WTC11 (cell line): ENCODE measurements around the gene RABEPK. TPM values are rescaled to one million over a fixed set of nuclear protein-coding genes. Genes with fewer than 3 reads are reported as not detected.
"Not testable (repeated sequence)": the region's sequence is repeated elsewhere in the genome, so short reads cannot be mapped to it uniquely, and the experiment has no call there.

Experiments
- ATAC-seq: fragments of 200-7000 bp; cut with Tn5 transposase; 2 replicates; pipeline ENCODE4 v1.10.0; 2021; ENCODE audit warnings: mild to moderate bottlenecking, moderate library complexity
- CTCF ChIA-PET: fragments of 300-600 bp; sonication (Branson Sonifier 250); formaldehyde crosslinking; loops from one replicate; lab custom pipeline; 2021; ENCODE audit warnings: antibody characterized with exemption; lab: Charles Lee
- POLR2A ChIA-PET: fragments of 350-600 bp; sonication (Branson Sonifier 250); formaldehyde crosslinking; loops from one replicate; lab custom pipeline; 2021; ENCODE audit warnings: antibody characterized with exemption; lab: Charles Lee
- DNase-seq: peaks from one replicate; pipeline ENCODE4 v3.0.0; 2021; ENCODE audit warnings: low spot score
- H3K27ac Mint-ChIP-seq: 2 replicates; pipeline ENCODE4 v1.8.0; 2021; ENCODE audit warnings: mixed read lengths
- H3K27me3 Mint-ChIP-seq: 2 replicates; pipeline ENCODE4 v1.8.0; 2021; ENCODE audit warnings: low read depth, mild to moderate bottlenecking, moderate library complexity, mixed read lengths
- H3K36me3 Mint-ChIP-seq: 2 replicates; pipeline ENCODE4 v1.8.0; 2021; ENCODE audit warnings: mixed read lengths
- H3K4me1 Mint-ChIP-seq: 2 replicates; pipeline ENCODE4 v1.8.0; 2022; ENCODE audit warnings: mixed read lengths
- H3K4me3 Mint-ChIP-seq: 2 replicates; pipeline ENCODE4 v1.8.0; 2021; ENCODE audit warnings: mild to moderate bottlenecking, moderate library complexity, mixed read lengths
- H3K9me3 Mint-ChIP-seq: 2 replicates; pipeline ENCODE4 v1.8.0; 2021; ENCODE audit warnings: mixed read lengths
- E2F1 ChIP-seq: sonication (generic); formaldehyde crosslinking; IDR thresholded peaks from 2 replicates; pipeline ENCODE4 v1.8.0; 2022; ENCODE audit warnings: mild to moderate bottlenecking, missing genetic modification reagents
- HMGA2 ChIP-seq: fragments of 250-450 bp; sonication (Bioruptor Pico); IDR thresholded peaks from 2 replicates; pipeline ENCODE4 v1.4.0; 2021; ENCODE audit warnings: mild to moderate bottlenecking, moderate library complexity
- JUN ChIP-seq: sonication (generic); formaldehyde crosslinking; IDR thresholded peaks from 2 replicates; pipeline ENCODE4 v1.8.0; 2023; ENCODE audit warnings: mild to moderate bottlenecking, missing genetic modification reagents
- MLX ChIP-seq: sonication (generic); formaldehyde crosslinking; IDR thresholded peaks from 2 replicates; pipeline ENCODE4 v1.8.1; 2023; ENCODE audit warnings: mild to moderate bottlenecking, missing genetic modification reagents, moderate library complexity
- NFATC4 ChIP-seq: fragments of 250-450 bp; sonication (Bioruptor Pico); IDR thresholded peaks from 2 replicates; pipeline ENCODE4 v1.9.0; 2021; ENCODE audit warnings: mild to moderate bottlenecking
- OVOL2 ChIP-seq: fragments of 250-450 bp; sonication (Bioruptor Pico); IDR thresholded peaks from 2 replicates; pipeline ENCODE4 v1.9.0; 2021; ENCODE audit warnings: mild to moderate bottlenecking, borderline replicate concordance
- RORB ChIP-seq: fragments of 250-450 bp; sonication (Bioruptor Pico); IDR thresholded peaks from 2 replicates; pipeline ENCODE4 v1.9.0; 2021; ENCODE audit warnings: mild to moderate bottlenecking
- SMAD3 ChIP-seq: sonication (generic); formaldehyde crosslinking; IDR thresholded peaks from 2 replicates; pipeline ENCODE4 v1.8.0; 2022; ENCODE audit warnings: missing genetic modification reagents, mild to moderate bottlenecking, borderline replicate concordance
- SMAD4 ChIP-seq: sonication (generic); formaldehyde crosslinking; IDR thresholded peaks from 2 replicates; pipeline ENCODE4 v1.8.0; 2022; ENCODE audit warnings: mild to moderate bottlenecking, missing genetic modification reagents
- SOX15 ChIP-seq: fragments of 250-450 bp; sonication (Bioruptor Pico); IDR thresholded peaks from 2 replicates; pipeline ENCODE4 v1.9.0; 2021; ENCODE audit warnings: mild to moderate bottlenecking
- SP1 ChIP-seq: sonication (generic); formaldehyde crosslinking; conservative IDR thresholded peaks from 2 replicates; pipeline ENCODE4 v1.8.1; 2022; ENCODE audit warnings: missing genetic modification reagents
- TEAD1 ChIP-seq: sonication (generic); formaldehyde crosslinking; IDR thresholded peaks from 2 replicates; pipeline ENCODE4 v1.8.0; 2022; ENCODE audit warnings: mild to moderate bottlenecking, missing genetic modification reagents
- ZNF121 ChIP-seq: sonication (generic); formaldehyde crosslinking; IDR thresholded peaks from 2 replicates; pipeline ENCODE4 v1.8.0; 2023; ENCODE audit warnings: missing genetic modification reagents
- ZNF219 ChIP-seq: sonication (generic); formaldehyde crosslinking; IDR thresholded peaks from 2 replicates; pipeline ENCODE4 v1.8.0; 2023; ENCODE audit warnings: missing genetic modification reagents, mild to moderate bottlenecking, borderline replicate concordance
- ZNF317 ChIP-seq: sonication (generic); formaldehyde crosslinking; IDR thresholded peaks from 2 replicates; pipeline ENCODE4 v1.8.1; 2023; ENCODE audit warnings: low read depth, mild to moderate bottlenecking, moderate library complexity, missing genetic modification reagents, borderline replicate concordance
- ZNF512 ChIP-seq: sonication (generic); formaldehyde crosslinking; IDR thresholded peaks from 2 replicates; pipeline ENCODE4 v1.8.1; 2022; ENCODE audit warnings: missing genetic modification reagents, borderline replicate concordance
- ZNF532 ChIP-seq: fragments of 250-450 bp; sonication (Bioruptor Pico); IDR thresholded peaks from 2 replicates; pipeline ENCODE4 v1.9.0; 2021; ENCODE audit warnings: mild to moderate bottlenecking, borderline replicate concordance
- ZSCAN18 ChIP-seq: fragments of 250-450 bp; sonication (Bioruptor Pico); IDR thresholded peaks from 2 replicates; pipeline ENCODE4 v2.1.2; 2022; ENCODE audit warnings: mild to moderate bottlenecking, moderate library complexity
- total RNA-seq: library from RNA; stranded (reverse); gene quantifications from 3 replicates; pipeline ENCODE4 v1.2.3, GENCODE V29; 2021
- TF ChIP-seq, protein P1 (sequence below): fragments of 250-450 bp; sonication (Bioruptor Pico); IDR thresholded peaks from 2 replicates; pipeline ENCODE4 v1.9.0; 2021; ENCODE audit warnings: moderate library complexity, mild to moderate bottlenecking, inconsistent platforms, borderline replicate concordance
- TF ChIP-seq, protein P2 (sequence below): sonication (generic); formaldehyde crosslinking; IDR thresholded peaks from 2 replicates; pipeline ENCODE4 v1.8.0; 2022; ENCODE audit warnings: mild to moderate bottlenecking, missing genetic modification reagents

RABEPK gene
- total RNA-seq, 1 experiment from 2014 or later: 25.5 TPM

GRCh38 chr9:125161284-125161918 lies 38.9 kb upstream of the RABEPK start (continued):
- TF ChIP-seq, protein P1, sequence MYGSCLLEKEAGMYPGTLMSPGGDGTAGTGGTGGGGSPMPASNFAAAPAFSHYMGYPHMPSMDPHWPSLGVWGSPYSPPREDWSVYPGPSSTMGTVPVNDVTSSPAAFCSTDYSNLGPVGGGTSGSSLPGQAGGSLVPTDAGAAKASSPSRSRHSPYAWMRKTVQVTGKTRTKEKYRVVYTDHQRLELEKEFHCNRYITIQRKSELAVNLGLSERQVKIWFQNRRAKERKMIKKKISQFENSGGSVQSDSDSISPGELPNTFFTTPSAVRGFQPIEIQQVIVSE (CRISPR knock-in tag): no peak
- TF ChIP-seq SMAD4 (CRISPR knock-in tag): no peak
- TF ChIP-seq E2F1 (CRISPR knock-in tag): no peak
- no peak for TF ChIP-seq SP1
- no peak for TF ChIP-seq MLX (CRISPR knock-in tag)
- TF ChIP-seq, protein P2, sequence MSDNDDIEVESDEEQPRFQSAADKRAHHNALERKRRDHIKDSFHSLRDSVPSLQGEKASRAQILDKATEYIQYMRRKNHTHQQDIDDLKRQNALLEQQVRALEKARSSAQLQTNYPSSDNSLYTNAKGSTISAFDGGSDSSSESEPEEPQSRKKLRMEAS: no peak

DNA sequence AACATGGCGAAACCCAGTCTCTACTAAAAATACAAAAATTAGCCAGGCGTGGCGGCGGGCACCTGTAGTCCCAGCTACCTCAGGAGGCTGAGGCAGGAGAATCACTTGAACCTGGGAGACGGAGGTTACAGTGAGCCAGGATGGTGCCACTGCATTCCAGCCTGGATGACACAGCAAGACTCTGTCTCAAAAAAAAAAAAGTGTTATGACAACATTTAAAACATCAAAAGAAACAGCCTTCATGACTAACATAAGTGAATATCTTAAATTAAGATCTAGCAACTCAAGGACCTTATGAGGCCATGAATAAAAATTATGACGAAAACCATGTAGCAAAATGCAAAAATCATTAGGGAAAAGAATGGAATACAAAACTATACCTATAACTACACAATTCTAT lies 37.5 kb upstream of the RABEPK start:
- peaks cover 12% of the 10 kb centered on the region for H3K36me3 Mint-ChIP-seq
- POLR2A ChIA-PET, ATAC-seq, H3K27me3 Mint-ChIP-seq, H3K9me3 Mint-ChIP-seq, H3K4me3 Mint-ChIP-seq, H3K4me1 Mint-ChIP-seq, H3K27ac Mint-ChIP-seq, DNase-seq: not testable (repeated sequence)
- CTCF ChIA-PET: interaction anchor here (0.7 kb wide), 1 partner anchor 28 kb away, joined by 4 read pairs; no protein-coding TSS in a partner anchor

DNA sequence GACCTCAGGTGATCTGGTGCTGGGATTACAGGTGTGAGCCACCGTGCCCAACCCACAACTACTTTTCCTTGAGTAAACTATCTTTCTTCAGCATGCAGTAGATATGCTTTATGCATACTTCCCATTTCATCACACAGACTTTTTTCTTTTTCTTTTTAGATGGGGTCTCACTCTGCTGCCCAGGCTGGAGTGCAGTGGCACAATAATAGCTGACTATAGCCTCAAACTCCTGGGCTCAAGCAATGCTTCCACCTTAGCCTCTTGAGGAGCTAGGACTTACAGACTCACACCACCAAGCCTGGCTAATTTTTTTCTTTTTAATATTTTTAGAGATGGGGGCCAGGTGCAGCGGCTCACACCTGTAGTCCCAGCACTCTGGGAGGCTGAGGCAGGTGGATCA lies 33.6 kb upstream of the RABEPK start:
- Mint-ChIP-seq H3K4me1 (no peaks in the 10 kb centered on the region), H3K27me3 (no peaks in the 10 kb centered on the region), H3K9me3 (no peaks in the 10 kb centered on the region), H3K27ac (no peak overlapping the region)
- CTCF ChIA-PET: no interaction called here
- ATAC-seq: no peak
- TF ChIP-seq ZNF121 (CRISPR knock-in tag) (peak; percentile 62; the same call in 1 of the 2 replicates), ZSCAN18 (CRISPR knock-in tag) (no peak), ZNF512 (no peak)
- TF ChIP-seq, all 79 proteins: peak for 1
- Mint-ChIP-seq H3K4me3 (no peak overlapping the region), H3K36me3 (peaks cover 17% of the 10 kb centered on the region)
- no peak for DNase-seq
- POLR2A ChIA-PET: interaction anchor here (0.7 kb wide), 1 partner anchor 361 kb away, joined by 3 read pairs; no protein-coding TSS in a partner anchor

- no peak overlapping the region for H3K27ac Mint-ChIP-seq
- peaks cover 17% of the 10 kb centered on the region for H3K36me3 Mint-ChIP-seq
- no peak for ATAC-seq
- TF ChIP-seq RORB (CRISPR knock-in tag): no peak
- no peak for TF ChIP-seq NFATC4 (CRISPR knock-in tag)
- TF ChIP-seq ZNF532: no peak
- no peak for TF ChIP-seq SOX15 (CRISPR knock-in tag)
- no peak for TF ChIP-seq MLX (CRISPR knock-in tag)
- TF ChIP-seq ZNF317 (CRISPR knock-in tag): no peak
- no peak for TF ChIP-seq OVOL2
- TF ChIP-seq ZNF219 (CRISPR knock-in tag): no peak
- TF ChIP-seq JUN: no peak
- TF ChIP-seq SMAD3 (CRISPR knock-in tag): no peak
- no peak for TF ChIP-seq TEAD1 (CRISPR knock-in tag)
- TF ChIP-seq HMGA2 (CRISPR knock-in tag): no peak
Observed at GRCh38 chr9:125169895-125170294, 30.4 kb upstream of the RABEPK start.

More at GRCh38 chr9:125169895-125170294, 30.4 kb upstream of the RABEPK start:
- Mint-ChIP-seq H3K9me3 (no peaks in the 10 kb centered on the region), H3K4me3 (no peak overlapping the region), H3K4me1 (no peaks in the 10 kb centered on the region), H3K27me3 (no peaks in the 10 kb centered on the region)
- DNase-seq: no peak
- ChIA-PET POLR2A (no interaction called here), CTCF (no interaction called here)
